GM21723 (cell line): ENCODE results near the gene CYP27B1.
A peak's percentile ranks its signal among the peaks of the same experiment; 100 is the strongest.

Source experiments
- ATAC-seq: cut with Tn5 transposase; IDR thresholded peaks from one replicate; pipeline ENCODE4 v1.9.1; 2021; ENCODE audit warnings: mild to moderate bottlenecking, moderate library complexity; ENCODE audit not compliant: unreplicated experiment

The CYP27B1 gene

GRCh38 chr12:57753756-57754337, 13.0 kb downstream of the CYP27B1 start:
- no peak for ATAC-seq

- no peak for ATAC-seq
Observed at GRCh38 chr12:57752668-57753000, 14.2 kb downstream of the CYP27B1 start.

GRCh38 chr12:57751788-57752667, 14.8 kb downstream of the CYP27B1 start, which contains the start of gene CDK4:
TSS of gene CDK4 (minus strand) at chr12:57752310. CDS start at chr12:57751717, 593 bp downstream.
- peak; percentile 66 for ATAC-seq

GRCh38 chr12:57751432-57751787, 15.5 kb downstream of the CYP27B1 start:
- no peak for ATAC-seq

GRCh38 chr12:57750561-57751431, 16.1 kb downstream of the CYP27B1 start:
- no peak for ATAC-seq

GRCh38 chr12:57749061-57749460, 17.8 kb downstream of the CYP27B1 start:
- no peak for ATAC-seq

- no peak for ATAC-seq
Observed at GRCh38 chr12:57746025-57746424, 20.9 kb downstream of the CYP27B1 start.

- no peak for ATAC-seq
Observed at GRCh38 chr12:57745485-57745881, 21.4 kb downstream of the CYP27B1 start.

- peak; percentile 83 for ATAC-seq
Observed at GRCh38 chr12:57744777-57745484, 21.9 kb downstream of the CYP27B1 start, which contains the start of gene TSPAN31. TSS of gene TSPAN31 (plus strand) at chr12:57745039. CDS start at chr12:57745155, 116 bp downstream.

- ATAC-seq = peak; percentile 40
Observed at GRCh38 chr12:57744194-57744776, 22.6 kb downstream of the CYP27B1 start.

GRCh38 chr12:57743769-57744168, 23.1 kb downstream of the CYP27B1 start:
- no peak for ATAC-seq

- peak; percentile 66 for ATAC-seq
Observed at GRCh38 chr12:57741844-57742738, 24.8 kb downstream of the CYP27B1 start.

GRCh38 chr12:57741413-57741789, 25.5 kb downstream of the CYP27B1 start:
- ATAC-seq = peak; percentile 1

- ATAC-seq = peak; percentile 47
Observed at GRCh38 chr12:57740656-57741412, 26.0 kb downstream of the CYP27B1 start.

- ATAC-seq = no peak
Observed at GRCh38 chr12:57739914-57740538, 26.9 kb downstream of the CYP27B1 start.

GRCh38 chr12:57739387-57739786, 27.5 kb downstream of the CYP27B1 start:
- ATAC-seq = no peak

GRCh38 chr12:57738661-57739237, 28.1 kb downstream of the CYP27B1 start, which contains the start of gene AGAP2:
TSS of gene AGAP2 (minus strand) at chr12:57738742. CDS start at chr12:57738246, 496 bp downstream.
- no peak for ATAC-seq
